ENCODE measurements around the gene UBAC2. TPM values are rescaled to one million over a fixed set of nuclear protein-coding genes. Genes with fewer than 3 reads are reported as not detected.

The UBAC2 gene
- polyA plus RNA-seq, 4 donors = 92.5 to 113 (median 110) TPM

- DNase-seq (ENCODE audit: low read depth in 4 of 4, low spot score in 3 of 4) = no peak
Measured at GRCh38 chr13:99289674-99290337, 89.2 kb downstream of the UBAC2 start.

GRCh38 chr13:99290894-99291293, 90.2 kb downstream of the UBAC2 start:
- DNase-seq (ENCODE audit: low read depth in 4 of 4, low spot score in 3 of 4) = no peak

DNA sequence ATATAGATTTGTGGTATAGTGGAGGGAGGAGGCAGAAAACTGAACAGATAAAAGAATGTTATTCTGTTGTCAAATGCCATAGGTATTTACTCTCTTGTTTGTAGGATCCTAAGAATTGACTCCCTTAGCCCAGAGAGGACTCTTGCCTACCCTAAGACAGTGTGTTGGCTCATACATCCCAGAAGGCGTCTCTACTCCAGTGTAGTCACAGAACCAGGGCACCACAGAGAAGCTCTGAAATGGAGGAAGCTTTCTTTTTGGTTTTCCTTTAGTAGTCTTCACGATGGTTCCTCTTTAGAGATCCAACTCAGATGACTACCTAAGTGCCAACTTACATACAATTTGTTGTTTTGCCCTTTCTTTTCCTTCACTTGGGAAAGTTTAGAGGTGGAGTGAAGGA, 92.5 kb downstream of the UBAC2 start:
- DNase-seq (ENCODE audit: low read depth in 4 of 4, low spot score in 3 of 4) = no peak

- DNase-seq (ENCODE audit: low read depth in 4 of 4, low spot score in 3 of 4) = no peak
Measured at GRCh38 chr13:99294198-99294597, 93.5 kb downstream of the UBAC2 start.

DNA sequence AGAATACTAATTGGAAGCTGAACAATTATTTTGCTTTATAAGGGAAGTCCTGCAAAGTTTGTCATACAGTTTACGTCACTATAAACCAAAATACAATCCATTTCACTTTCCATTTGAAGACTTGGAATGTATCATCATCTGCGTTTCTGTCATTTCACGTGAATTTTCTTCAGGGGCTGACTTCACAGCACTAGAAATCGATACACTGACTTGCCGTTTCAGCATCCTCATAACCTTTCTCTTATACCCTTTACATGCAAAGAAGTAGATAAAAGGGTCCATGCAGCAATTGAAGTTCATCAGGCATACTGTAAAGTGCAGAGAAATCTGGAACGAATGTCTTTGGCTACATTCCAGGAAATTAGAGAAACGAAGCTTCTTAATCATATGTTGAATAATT, 94.3 kb downstream of the UBAC2 start:
- no peak for DNase-seq (ENCODE audit: low read depth in 4 of 4, low spot score in 3 of 4)

DNA sequence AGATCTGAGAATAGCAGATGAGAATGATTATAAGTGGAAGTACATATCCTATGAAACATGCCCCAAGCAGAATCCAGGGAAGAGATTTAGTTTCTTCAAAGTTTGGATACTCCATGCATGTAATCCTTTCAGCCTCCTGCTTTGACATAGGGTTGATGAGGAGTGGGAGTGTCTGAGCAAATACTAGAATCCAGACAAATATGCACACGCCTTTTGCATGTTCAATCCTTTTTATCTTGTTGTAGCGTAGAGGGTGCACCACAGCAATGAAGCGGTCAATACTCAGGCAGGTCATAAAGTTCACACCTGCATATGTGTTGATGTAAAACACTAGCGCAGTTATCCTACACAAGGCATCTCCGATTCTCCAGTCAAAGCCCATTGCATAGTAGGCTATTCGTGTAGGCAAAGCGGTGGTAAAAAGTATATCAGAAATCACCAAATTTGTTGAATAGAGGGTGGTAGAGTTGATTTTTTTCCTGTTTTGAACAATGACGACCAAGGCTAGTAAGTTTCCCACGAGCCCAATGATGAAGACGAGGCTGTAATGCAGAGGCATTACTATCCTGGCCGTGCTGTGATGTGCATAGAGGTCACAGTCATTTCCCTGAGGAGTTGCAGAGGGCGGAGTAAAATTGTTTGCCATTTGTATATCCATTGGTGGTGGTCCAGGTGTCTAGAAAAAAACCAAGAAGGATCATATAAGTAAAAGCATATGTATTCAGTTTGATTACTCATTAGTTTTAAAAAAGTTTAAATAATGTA, 95.0 kb downstream of the UBAC2 start:
- no peak for DNase-seq (ENCODE audit: low read depth in 4 of 4, low spot score in 3 of 4)

DNA sequence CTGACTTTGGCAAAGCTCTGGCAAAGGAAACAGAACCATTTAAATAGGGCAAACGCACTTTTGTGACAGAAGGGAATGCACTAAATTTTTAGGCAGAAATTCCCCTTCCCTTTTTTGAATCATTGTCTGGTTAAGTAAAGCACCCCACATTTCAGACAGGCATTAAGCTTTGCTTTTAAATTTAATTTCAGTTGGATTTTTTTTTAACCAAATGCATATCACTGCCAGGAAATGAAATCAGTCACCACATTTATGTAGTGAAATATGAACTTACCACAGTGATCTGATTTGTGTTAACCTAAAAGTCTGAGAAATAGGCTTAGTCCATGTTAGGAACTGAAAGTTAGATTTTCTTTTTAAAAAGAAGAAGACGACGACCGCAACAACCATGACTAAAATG, 95.7 kb downstream of the UBAC2 start:
- DNase-seq (ENCODE audit: low read depth in 4 of 4, low spot score in 3 of 4) = no peak

DNA sequence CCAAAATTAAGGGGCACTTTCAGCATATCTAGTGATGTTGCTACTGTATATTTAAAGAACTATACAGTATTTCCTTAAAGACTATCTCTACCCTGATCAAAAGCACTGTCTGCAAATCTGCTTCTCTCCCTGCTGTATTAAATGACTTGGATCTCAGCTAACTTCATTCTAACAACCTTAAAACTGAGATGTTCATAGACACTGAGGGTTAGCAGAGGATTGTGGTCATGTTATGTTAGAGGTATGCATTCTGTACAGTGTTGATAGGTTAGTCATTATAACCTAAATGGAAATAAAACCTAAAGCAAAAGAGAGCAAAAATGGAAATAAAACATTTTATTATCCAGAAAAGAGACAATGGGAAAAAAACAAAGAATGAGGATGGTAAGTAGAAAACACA, 96.7 kb downstream of the UBAC2 start:
- no peak for DNase-seq (ENCODE audit: low read depth in 4 of 4, low spot score in 3 of 4)

- no peak for DNase-seq (ENCODE audit: low read depth in 4 of 4, low spot score in 3 of 4)
Measured at GRCh38 chr13:99298056-99298455, 97.4 kb downstream of the UBAC2 start.

DNA sequence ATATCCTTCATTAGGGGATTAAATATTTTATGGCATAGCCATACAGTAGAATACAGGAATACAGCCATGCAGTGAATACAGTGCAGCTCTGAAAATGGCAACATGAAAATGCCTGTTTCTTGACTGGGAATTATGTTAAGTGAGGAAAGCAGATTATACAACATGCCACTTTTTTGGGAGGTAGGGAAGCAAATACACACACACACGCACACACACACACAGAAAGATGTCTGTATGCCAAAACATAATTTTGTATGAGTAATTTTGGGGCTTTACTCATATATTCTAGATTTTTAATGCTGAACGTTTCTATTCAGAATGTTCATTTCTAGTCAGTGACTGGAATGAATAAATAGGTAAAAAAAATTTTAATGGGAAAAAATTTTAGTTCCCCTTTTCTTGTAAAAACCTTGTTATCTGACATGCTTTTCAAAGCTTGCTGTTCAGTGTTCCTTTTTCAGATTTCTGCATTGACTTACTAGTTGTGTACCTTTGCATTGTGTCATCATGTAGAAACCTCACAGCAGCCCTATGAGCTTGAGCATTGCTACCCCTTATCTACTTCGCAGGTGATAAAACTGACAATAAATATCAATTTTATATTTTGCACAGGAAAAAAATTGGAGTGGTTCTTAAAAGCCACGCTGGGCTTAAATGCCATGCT, 98.7 kb downstream of the UBAC2 start:
- DNase-seq (ENCODE audit: low read depth in 4 of 4, low spot score in 3 of 4) = no peak

DNA sequence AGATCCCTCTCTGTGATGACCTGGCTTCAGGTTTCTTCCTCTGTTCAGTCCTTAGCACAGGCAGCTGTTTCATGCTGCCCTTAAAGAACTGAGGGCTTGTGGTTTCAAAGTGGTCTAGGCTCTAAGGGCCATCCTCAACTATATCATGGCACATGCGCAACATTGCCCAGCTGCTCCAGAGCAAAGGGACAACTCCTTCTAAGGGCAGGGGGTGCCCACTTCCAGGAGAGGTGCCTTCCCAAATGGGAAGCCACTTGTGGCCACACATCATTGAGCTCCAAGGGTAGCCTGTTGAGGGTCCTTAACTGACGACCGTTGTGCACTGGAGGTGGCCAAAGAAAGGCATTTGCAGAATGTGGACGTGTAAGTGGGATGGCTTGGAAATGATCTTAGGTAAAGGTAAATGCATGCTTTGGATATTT, 99.3 kb downstream of the UBAC2 start:
- no peak for DNase-seq (ENCODE audit: low read depth in 4 of 4, low spot score in 3 of 4)

DNA sequence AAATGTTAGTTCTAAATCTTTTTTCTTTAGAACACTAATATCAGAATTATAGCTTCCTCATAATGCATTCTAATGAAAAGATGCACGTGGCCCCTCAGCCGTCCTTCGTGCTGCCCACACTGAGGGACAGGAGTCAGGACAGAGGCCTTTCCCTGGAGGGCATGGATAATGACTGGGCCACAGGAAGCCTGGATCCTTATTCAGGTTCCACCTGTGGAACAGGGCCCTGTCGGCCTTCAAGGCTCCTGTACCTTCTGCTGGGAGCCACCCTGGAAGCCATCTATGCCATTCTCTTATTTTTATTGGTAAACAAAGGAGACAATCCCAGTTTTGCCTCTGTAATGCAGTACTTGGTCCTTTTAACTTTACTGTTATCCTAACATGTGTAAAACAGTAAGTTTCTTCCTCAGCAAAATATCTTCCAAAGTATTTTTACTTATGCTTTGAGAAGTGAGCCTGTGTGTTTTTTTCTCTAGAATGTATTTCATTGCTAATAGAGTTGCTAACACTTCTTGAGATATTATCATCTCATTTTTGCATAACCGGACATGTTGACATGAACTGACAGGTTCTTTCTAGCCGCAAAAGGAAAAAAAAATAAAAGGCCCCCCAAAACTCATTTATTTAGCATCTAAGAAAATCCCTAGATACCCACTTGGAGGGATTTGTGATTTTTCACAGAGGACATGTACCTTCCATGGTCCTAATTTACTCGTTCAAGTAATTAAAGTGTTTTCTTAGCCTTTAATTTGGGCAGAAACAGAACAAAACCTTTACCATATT, 100.6 kb downstream of the UBAC2 start:
- DNase-seq (ENCODE audit: low read depth in 4 of 4, low spot score in 3 of 4) = no peak

GRCh38 chr13:99301913-99302636, 101.4 kb downstream of the UBAC2 start:
- no peak for DNase-seq (ENCODE audit: low read depth in 4 of 4, low spot score in 3 of 4)

DNA sequence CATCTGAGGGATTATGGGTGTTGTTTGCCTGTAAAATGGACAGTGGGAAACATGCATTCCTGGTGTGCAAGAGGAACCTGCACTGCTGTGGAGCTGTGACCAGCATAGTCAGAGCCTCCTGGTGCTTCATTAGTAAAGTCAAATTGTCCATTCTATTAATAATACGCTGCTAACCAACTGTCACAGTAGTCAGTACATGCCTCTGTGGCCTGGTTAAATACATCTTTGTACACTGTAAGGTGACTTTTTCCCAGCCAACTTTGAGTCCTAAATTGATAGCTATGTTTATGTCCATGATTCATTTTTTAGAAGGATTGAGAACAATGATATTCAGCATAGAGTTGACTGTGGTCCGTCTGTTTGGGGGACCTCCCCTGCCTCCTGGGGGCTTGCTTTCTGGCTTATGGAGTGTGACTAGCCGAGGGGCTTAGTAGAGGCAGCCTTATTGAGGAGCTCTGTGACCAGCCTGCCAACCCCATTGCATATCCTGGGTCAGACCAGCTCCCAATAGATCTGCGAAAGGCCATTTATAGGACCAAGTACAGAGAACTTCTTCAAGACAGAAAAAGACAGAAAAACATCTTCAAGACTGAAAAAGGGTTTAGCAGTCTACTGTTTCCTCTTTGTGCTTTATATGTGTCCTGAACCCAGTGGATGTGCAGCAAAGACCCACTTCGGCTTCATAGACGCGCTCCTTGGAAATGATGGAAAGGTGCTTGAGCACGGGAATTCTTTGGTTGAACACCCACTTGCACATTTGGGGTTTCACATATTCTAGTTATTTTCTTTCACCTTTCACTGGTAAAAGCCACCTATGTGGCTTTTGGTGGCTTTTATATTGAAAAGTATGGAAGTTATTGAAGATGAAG, 102.2 kb downstream of the UBAC2 start:
- DNase-seq (ENCODE audit: low read depth in 4 of 4, low spot score in 3 of 4) = no peak

- no peak for DNase-seq (ENCODE audit: low read depth in 4 of 4, low spot score in 3 of 4)
Measured at GRCh38 chr13:99303863-99304521, 103.3 kb downstream of the UBAC2 start.

- DNase-seq (ENCODE audit: low read depth in 4 of 4, low spot score in 3 of 4) = no peak
Measured at GRCh38 chr13:99304541-99304940, 103.9 kb downstream of the UBAC2 start.

- no peak for DNase-seq (ENCODE audit: low read depth in 4 of 4, low spot score in 3 of 4)
Measured at GRCh38 chr13:99305158-99305557, 104.5 kb downstream of the UBAC2 start.

GRCh38 chr13:99305566-99305965, 104.9 kb downstream of the UBAC2 start:
- DNase-seq (ENCODE audit: low read depth in 4 of 4, low spot score in 3 of 4) = no peak

DNA sequence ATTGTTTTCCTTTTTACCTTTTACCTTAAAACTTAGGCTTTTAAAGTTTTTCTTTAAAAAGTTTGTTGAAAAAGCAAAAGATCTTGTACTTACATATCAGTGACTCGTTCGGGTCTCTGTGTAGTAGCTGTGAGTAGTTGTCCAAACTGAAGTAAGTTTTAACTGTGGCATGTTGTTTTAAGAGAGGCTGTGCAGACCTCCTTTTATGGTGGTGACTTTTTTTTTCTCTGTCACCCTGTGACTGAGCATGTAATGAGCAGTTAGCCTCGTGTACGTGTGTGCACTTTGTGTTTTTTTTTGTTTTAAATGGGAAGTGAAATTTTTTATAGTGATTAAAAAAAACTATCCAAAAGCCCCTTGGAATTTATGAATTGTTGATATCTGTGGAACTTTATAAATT, 106.6 kb downstream of the UBAC2 start, which contains the start of gene GPR183:
Gene GPR183, minus strand, starts transcription at position 153 of the 400 bp plus-strand sequence. CDS start 11,254 bp downstream, outside the sequence.
- DNase-seq (ENCODE audit: low read depth in 4 of 4, low spot score in 3 of 4) = peak in 1 of 4 donors; percentile 14

All from right renal pelvis (tissue), 4 donors.